Skeletal muscle tissue (tissue), 4 donors: ENCODE measurements around the gene HLA-DRB1. TPM values are rescaled to one million over a fixed set of nuclear protein-coding genes. Genes with fewer than 3 reads are reported as not detected.
"Not testable (repeated sequence)": the region's sequence is repeated elsewhere in the genome, so short reads cannot be mapped to it uniquely, and the experiment has no call there.

ENCODE experiments used
- H3K27ac ChIP-seq: one replicate; pipeline ENCODE4 v1.7.0; 2013; ENCODE audit warnings: mild to moderate bottlenecking, low read depth, low read length, inconsistent platforms
- H3K27me3 ChIP-seq, 3 donors: one replicate each; pipeline ENCODE4 v1.7.0; 2013; ENCODE audit warnings: low read length in 3 of 3; ENCODE audit not compliant: control insufficient read depth in 3 of 3, insufficient read depth in 3 of 3
- H3K36me3 ChIP-seq, 3 donors: one replicate each; pipeline ENCODE4 v1.7.0; 2013; ENCODE audit warnings: low read length in 3 of 3; ENCODE audit not compliant: control insufficient read depth in 3 of 3, insufficient read depth in 3 of 3
- H3K4me1 ChIP-seq, 3 donors: one replicate each; pipeline ENCODE4 v1.7.0; 2013; ENCODE audit warnings: low read length in 3 of 3, mild to moderate bottlenecking in 3 of 3; ENCODE audit not compliant: control insufficient read depth in 3 of 3, insufficient read depth in 3 of 3
- H3K4me3 ChIP-seq, 3 donors: one replicate each; pipeline ENCODE4 v1.7.0; 2013; ENCODE audit warnings: low read length in 3 of 3
- H3K9ac ChIP-seq, 3 donors: one replicate each; pipeline ENCODE4 v1.7.0; 2013; ENCODE audit warnings: low read length in 3 of 3, mild to moderate bottlenecking in 3 of 3, moderate library complexity in 2 of 3, low read depth in 1 of 3
- H3K9me3 ChIP-seq, 3 donors: one replicate each; pipeline ENCODE4 v1.7.0; 2013; ENCODE audit warnings: low read length in 3 of 3; ENCODE audit not compliant: control insufficient read depth in 3 of 3
- total RNA-seq: library from RNA; depleted of rRNA; stranded (reverse); fragments of >200 nt; gene quantifications from one replicate; pipeline ENCODE4 v1.2.3, GENCODE V29; 2014
- donor health status: Osteomylitis.

HLA-DRB1 gene
- total RNA-seq, 1 donor from 2014 or later, result 28.7 TPM

DNA sequence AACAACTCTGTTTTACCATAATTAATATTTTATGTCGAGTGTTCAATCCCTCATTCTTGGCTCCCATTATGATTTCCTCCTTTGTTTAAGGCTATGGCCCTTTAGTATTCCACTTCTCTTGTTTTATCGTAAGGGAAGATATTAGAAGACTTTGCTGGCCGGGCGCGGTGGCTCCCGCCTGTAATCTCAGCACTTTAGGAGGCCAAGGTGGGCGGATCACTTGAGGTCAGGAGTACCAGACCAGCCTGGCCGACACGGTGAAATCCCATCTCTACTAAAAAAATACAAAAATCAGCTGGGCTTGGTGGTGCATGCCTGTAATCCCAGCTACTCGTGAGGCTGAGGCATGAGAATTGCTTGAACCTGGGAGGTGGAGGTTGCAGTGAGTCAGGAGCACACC is 1.1 kb upstream of the HLA-DRB1 start:
- not testable (repeated sequence) for H3K4me3 ChIP-seq, H3K36me3 ChIP-seq, H3K27me3 ChIP-seq, H3K9me3 ChIP-seq, H3K4me1 ChIP-seq, H3K27ac ChIP-seq, H3K9ac ChIP-seq

DNA sequence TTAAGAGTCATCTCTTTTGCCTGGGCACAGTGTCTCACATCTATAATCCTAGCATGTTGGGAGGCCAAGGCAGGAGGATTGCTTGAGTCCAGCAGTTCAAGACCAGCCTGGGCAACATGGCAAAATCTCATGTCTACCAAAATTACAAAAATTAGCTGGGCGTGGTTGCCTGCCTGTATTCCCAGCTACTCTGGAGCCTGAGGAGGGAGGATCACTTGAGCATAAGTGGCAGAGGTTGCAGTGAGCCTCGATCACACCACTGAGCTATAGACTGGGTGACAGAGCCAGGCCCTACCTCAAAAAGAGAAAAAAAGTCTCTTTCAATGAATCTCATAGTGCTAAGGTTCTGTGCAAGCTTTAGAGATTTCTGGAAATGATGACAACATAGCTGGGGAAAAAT is 1.5 kb downstream of the HLA-DRB1 start:
- Histone ChIP-seq H3K9ac (no peak overlapping the region), H3K4me3 (peak overlapping the region in 1 of 3 donors; percentile 68), H3K27me3 (peaks cover 0 to 11% (median 0%) of the 10 kb centered on the region in 3 donors), H3K36me3 (no peaks in the 10 kb centered on the region), H3K4me1 (peaks cover 0 to 3% (median 0%) of the 10 kb centered on the region in 3 donors), H3K9me3 (no peaks in the 10 kb centered on the region), H3K27ac (no peak overlapping the region)

DNA sequence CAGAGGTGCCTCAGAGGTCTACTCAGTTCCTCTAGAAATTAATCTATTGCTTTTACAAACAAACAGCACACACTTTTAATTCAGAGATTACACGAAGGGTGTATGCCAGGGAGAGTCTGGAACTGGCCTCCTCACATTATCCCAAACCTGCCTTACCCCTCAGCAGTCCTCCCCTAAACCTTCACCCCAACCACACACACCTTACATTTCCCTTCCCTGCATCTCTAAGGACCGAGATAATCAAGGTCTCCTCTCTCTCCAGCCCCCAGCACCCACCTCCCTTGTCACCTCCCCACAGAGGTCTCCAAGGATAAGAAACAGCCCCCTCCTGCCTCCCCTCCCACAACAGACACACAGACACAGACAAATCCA is 6.1 kb downstream of the HLA-DRB1 start:
- H3K9me3 ChIP-seq, result no peaks in the 10 kb centered on the region
- no peak overlapping the region for H3K9ac ChIP-seq
- peaks cover 0 to 21% (median 0%) of the 10 kb centered on the region in 3 donors for H3K27me3 ChIP-seq
- H3K27ac ChIP-seq, result no peak overlapping the region
- peaks cover 0 to 3% (median 0%) of the 10 kb centered on the region in 3 donors for H3K4me1 ChIP-seq
- H3K36me3 ChIP-seq, result no peaks in the 10 kb centered on the region
- H3K4me3 ChIP-seq, result peak overlapping the region in 1 of 3 donors; percentile 43

DNA sequence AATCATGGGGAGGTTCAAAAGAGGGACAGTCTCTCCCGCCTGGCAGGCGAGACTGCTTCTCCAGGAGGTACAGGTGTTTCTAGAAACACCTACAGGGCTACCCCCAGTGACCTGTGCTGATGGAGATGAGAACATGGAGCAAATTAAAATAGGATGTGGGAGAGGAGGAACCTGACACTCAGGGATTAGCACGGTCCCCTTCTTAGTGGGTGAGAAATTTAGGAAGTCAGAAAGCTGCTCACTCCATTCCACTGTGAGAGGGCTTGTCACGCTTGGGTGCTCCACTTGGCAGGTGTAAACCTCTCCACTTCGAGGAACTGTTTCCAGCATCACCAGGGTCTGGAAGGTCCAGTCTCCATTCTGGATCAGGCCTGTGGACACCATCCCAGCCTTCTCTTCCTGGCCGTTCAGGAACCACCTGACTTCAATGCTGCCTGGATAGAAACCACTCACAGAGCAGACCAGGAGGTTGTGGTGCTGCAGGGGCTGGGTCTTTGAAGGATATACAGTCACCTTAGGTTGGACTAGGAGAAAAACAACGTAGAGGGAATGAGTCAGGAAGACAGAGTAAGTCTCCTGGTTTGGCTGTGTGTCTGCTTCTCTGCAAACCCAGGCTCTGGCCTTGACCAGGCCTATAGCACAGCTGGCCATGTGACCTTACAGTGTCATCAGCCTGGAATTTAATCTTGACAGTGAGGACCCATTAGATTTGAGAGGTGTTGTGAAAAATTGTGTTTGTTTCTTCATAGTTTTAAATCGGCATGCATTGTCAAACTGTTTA is 8.1 kb downstream of the HLA-DRB1 start:
- no peak overlapping the region for H3K4me3 ChIP-seq
- H3K9me3 ChIP-seq, result no peaks in the 10 kb centered on the region
- H3K9ac ChIP-seq, result no peak overlapping the region
- H3K27me3 ChIP-seq, result peaks cover 0 to 21% (median 0%) of the 10 kb centered on the region in 3 donors
- peaks cover 0 to 3% (median 0%) of the 10 kb centered on the region in 3 donors for H3K4me1 ChIP-seq
- no peak overlapping the region for H3K27ac ChIP-seq
- H3K36me3 ChIP-seq, result no peaks in the 10 kb centered on the region

DNA sequence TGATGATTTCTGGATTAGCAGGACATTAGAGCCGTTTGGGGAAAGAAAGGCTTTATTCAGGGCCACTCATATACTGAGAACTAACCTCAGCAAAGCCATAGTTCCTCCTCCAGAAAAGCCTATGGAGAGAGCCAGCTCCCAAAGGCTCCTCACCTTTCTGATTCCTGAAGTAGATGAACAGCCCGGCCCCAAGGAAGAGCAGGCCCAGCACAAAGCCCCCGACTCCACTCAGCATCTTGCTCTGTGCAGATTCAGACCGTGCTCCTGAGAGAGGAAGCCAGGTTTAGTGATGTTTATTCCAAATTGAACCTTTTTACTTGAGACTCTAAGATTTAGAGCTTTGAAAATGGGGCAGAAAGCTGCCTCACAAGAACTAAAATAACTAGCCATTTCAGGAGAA is 9.1 kb downstream of the HLA-DRB1 start:
- Histone ChIP-seq H3K27ac (no peak overlapping the region), H3K4me3 (no peak overlapping the region), H3K36me3 (no peaks in the 10 kb centered on the region), H3K27me3 (peaks cover 0 to 21% (median 0%) of the 10 kb centered on the region in 3 donors), H3K9ac (no peak overlapping the region), H3K4me1 (peaks cover 0 to 3% (median 0%) of the 10 kb centered on the region in 3 donors), H3K9me3 (no peaks in the 10 kb centered on the region)

DNA sequence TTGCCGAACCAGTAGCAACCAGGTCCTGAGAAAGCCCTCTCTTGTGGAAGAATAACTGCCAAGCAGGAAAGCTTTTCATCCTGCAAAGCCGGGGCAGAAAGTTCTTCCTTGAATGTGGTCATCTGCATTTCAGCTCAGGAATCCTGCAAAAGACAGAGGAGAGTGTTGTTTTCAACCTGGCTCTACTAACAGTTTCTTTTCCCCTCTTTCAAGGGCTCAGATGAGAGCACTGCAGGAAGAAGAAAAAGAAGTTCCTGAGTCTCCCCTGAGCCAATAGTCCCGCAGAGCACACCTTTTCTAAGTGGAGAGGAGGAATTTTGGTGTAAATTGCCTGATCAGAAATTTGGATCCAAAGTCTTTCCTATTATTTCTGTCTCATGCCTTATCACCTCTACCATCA is 10.7 kb downstream of the HLA-DRB1 start:
- H3K4me1 ChIP-seq, result peaks cover 0 to 3% (median 0%) of the 10 kb centered on the region in 3 donors
- no peaks in the 10 kb centered on the region for H3K9me3 ChIP-seq
- H3K27ac ChIP-seq, result no peak overlapping the region
- no peak overlapping the region for H3K4me3 ChIP-seq
- H3K36me3 ChIP-seq, result no peaks in the 10 kb centered on the region
- no peak overlapping the region for H3K9ac ChIP-seq
- peaks cover 0 to 17% (median 0%) of the 10 kb centered on the region in 3 donors for H3K27me3 ChIP-seq

DNA sequence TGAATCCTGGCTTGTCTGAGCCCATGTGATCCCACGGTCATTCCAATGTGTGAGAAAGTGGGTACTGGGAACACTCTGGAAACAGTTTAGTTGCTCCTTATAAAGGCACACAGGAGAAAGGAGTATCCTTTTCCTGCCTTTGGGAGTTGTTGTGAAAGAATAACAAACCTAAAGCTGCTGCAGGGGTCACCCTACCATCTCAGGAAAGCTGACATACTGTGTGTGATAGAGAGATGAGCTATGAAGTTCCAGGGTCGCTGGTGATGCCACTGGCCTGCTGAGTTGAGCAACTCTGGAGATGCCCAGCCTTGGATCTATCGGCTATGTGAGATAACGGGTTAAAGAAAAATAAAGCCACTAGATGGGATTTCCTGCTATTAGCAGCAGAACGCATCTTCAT is 12.2 kb downstream of the HLA-DRB1 start:
- not testable (repeated sequence) for H3K36me3 ChIP-seq, H3K9ac ChIP-seq, H3K27ac ChIP-seq, H3K9me3 ChIP-seq, H3K27me3 ChIP-seq, H3K4me1 ChIP-seq, H3K4me3 ChIP-seq

DNA sequence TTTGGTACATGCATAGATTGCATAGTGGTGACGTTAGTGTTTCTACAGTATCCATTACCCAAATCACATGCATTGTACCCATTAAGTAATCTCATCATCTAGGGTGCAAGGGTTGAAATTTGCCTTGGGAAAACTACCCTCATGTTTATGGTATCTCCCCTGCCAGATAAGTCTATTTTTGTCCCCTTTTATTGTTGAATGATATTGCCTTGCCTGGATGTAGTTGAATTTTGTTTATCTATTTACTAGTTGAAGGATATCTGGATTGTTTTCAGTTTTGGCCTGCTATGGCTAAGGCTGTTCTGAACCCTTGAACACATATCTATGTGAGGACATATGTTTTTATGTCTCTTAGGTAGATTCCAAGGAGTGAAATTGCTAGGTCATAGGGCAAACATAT is 13.4 kb downstream of the HLA-DRB1 start:
- Histone ChIP-seq H3K9ac (no peak overlapping the region), H3K36me3 (no peaks in the 10 kb centered on the region), H3K4me1 (no peaks in the 10 kb centered on the region), H3K27ac (no peak overlapping the region), H3K27me3 (no peaks in the 10 kb centered on the region), H3K9me3 (no peaks in the 10 kb centered on the region), H3K4me3 (no peak overlapping the region)

DNA sequence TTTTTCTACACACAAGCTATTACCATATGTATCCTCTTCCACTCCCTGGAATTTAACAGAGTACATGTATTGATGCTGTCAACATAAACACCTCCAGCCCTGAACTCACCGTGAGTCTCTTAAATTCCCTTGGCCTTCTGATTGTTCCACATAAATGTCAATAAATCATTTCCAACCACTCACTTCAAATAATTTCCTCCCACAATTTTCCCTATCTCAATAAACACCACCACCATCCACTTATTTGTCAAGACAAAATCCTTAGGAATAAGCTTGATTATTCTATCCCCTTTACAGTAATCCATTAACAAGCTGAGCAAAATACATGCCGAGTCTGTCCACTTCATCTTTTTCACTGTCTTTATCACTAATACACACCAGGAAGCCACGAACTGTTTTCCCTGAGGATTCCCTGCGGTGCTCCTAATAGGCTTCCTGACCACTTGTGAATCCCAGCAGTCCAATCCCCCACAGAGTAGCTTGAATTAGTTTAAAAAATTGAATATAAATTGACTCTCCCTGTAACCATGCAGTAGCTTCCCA is 19.2 kb downstream of the HLA-DRB1 start:
- Histone ChIP-seq H3K4me1 (no peaks in the 10 kb centered on the region), H3K27ac (no peak overlapping the region), H3K36me3 (no peaks in the 10 kb centered on the region), H3K9me3 (no peaks in the 10 kb centered on the region), H3K27me3 (peaks cover 0 to 3% (median 0%) of the 10 kb centered on the region in 3 donors), H3K9ac (no peak overlapping the region), H3K4me3 (no peak overlapping the region)

DNA sequence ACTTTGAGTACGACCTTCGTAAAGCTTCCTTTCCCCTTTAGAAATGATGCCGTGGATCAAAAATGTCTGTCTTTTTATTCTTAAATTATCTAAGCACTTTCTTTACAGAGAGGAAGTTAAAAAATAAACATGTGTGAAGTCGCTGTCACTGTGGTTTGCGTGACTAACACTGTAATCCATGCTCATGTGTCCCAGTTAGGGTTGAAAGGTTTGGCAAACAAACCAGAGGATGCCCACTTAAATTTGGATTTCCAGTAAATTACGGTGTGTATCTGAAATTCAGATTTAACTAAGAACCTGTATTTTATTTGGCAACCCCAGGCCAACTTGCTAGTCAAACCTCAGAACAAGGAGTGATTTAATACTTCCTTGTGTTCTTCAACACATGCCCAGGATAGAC is 21.1 kb downstream of the HLA-DRB1 start:
- H3K36me3 ChIP-seq, result no peaks in the 10 kb centered on the region
- H3K27ac ChIP-seq, result no peak overlapping the region
- peaks cover 0 to 3% (median 0%) of the 10 kb centered on the region in 3 donors for H3K27me3 ChIP-seq
- H3K4me3 ChIP-seq, result no peak overlapping the region
- H3K9ac ChIP-seq, result no peak overlapping the region
- no peaks in the 10 kb centered on the region for H3K4me1 ChIP-seq
- no peaks in the 10 kb centered on the region for H3K9me3 ChIP-seq
